ENCODE results near the gene TAS2R16. TPM values are rescaled to one million over a fixed set of nuclear protein-coding genes. Genes with fewer than 3 reads are reported as not detected.
"Not testable (repeated sequence)": the region's sequence is repeated elsewhere in the genome, so short reads cannot be mapped to it uniquely, and the experiment has no call there.

TAS2R16 gene
- total RNA-seq, 2 experiments from 2014 or later = not detected

DNA sequence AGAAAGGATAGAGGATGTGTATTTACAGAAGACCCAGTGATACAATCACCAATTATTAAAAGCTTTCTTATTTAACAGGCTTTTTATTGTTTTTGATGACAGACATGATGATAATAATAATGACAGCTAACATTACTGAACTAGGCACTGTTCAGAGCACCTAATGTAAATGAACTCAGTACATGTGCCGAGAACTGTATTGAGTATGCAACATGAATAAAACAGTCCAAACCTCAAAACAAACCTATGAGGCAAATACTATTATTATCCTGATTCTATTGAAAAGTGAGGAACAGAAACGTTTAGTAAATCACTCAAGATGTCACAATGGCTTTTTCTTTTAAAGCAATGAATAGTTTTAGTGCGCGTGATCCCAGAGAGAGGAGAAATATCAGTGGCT, 27.1 kb downstream of the TAS2R16 start:
- Mint-ChIP-seq H3K4me1 (ENCODE audit: low read depth) (no peaks in the 10 kb centered on the region), H3K27ac (no peak overlapping the region), H3K9me3 (peaks cover 2% of the 10 kb centered on the region), H3K36me3 (ENCODE audit: low read depth) (no peaks in the 10 kb centered on the region), H3K27me3 (no peaks in the 10 kb centered on the region), H3K4me3 (no peak overlapping the region)
- intact Hi-C loops (cut with micrococcal nuclease) = no loop called here
- TF ChIP-seq CTCF (IDR thresholded peaks at IDR 0.05) = no peak
- ChIA-PET POLR2A (no interaction called here), CTCF (no interaction called here)
- DNase-seq (no peak), ATAC-seq (no peak)

DNA sequence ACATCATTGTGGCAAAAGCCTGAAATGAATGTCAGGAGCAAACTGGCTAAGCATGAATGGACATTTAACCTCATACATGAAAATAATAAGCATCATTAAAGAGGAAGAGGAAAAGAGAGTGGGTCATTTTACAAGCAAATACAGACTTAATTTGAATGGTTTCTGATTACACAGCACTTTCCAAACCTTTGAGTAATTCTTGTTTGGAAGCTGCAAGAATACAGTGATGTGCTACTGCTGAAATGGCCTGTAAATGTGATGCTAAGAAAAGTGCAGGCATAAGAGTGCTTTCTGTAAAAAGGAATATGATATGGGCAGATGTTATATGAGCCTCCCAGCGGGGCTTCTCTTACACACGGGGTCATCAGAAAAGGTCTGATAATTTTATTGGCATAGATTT, 30.2 kb downstream of the TAS2R16 start:
- no peak overlapping the region for H3K4me3 Mint-ChIP-seq
- peaks cover 2% of the 10 kb centered on the region for H3K9me3 Mint-ChIP-seq
- ChIA-PET POLR2A (no interaction called here), CTCF (no interaction called here)
- intact Hi-C loops (cut with micrococcal nuclease) = no loop called here
- H3K27ac Mint-ChIP-seq = no peak overlapping the region
- ATAC-seq = no peak
- no peaks in the 10 kb centered on the region for H3K36me3 Mint-ChIP-seq (ENCODE audit: low read depth)
- no peak for DNase-seq
- TF ChIP-seq CTCF (IDR thresholded peaks at IDR 0.05) = no peak
- H3K27me3 Mint-ChIP-seq = no peaks in the 10 kb centered on the region
- no peaks in the 10 kb centered on the region for H3K4me1 Mint-ChIP-seq (ENCODE audit: low read depth)

DNA sequence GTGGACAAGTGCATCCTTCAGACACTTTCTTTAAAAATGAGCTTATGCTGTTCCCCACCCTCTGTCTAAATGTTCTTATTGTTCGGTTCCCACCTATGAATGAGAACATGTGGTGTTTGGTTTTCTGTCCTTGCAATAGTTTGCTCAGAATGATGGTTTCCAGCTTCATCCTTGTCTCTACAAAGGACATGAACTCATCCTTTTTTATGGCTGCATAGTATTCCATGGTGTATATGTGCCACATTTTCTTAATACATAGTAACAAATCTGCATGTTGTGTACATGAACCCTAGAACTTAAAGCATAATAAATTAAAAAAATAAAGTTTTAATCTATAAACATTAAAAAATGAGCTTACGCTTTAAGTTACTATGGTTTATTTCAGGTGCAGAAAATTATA, 41.8 kb downstream of the TAS2R16 start:
- DNase-seq; intact Hi-C loops (cut with micrococcal nuclease); CTCF ChIA-PET; H3K4me3 Mint-ChIP-seq; H3K27me3 Mint-ChIP-seq; H3K9me3 Mint-ChIP-seq; H3K27ac Mint-ChIP-seq; POLR2A ChIA-PET; H3K4me1 Mint-ChIP-seq (ENCODE audit: low read depth); ATAC-seq; H3K36me3 Mint-ChIP-seq (ENCODE audit: low read depth): not testable (repeated sequence)

- Mint-ChIP-seq H3K27ac (no peak overlapping the region), H3K9me3 (peaks cover 4% of the 10 kb centered on the region), H3K36me3 (ENCODE audit: low read depth) (no peaks in the 10 kb centered on the region), H3K4me1 (ENCODE audit: low read depth) (no peaks in the 10 kb centered on the region), H3K4me3 (no peak overlapping the region), H3K27me3 (no peaks in the 10 kb centered on the region)
- DNase-seq (no peak), ATAC-seq (no peak)
- ChIA-PET CTCF (no interaction called here), POLR2A (no interaction called here)
- intact Hi-C loops (cut with micrococcal nuclease) = no loop called here
- TF ChIP-seq CTCF (IDR thresholded peaks at IDR 0.05) = no peak
Measured at GRCh38 chr7:122951006-122951405, 44.5 kb downstream of the TAS2R16 start.

GRCh38 chr7:122949186-122949585, 46.3 kb downstream of the TAS2R16 start:
- ATAC-seq (no peak), DNase-seq (no peak)
- Mint-ChIP-seq H3K27ac (no peak overlapping the region), H3K4me3 (no peak overlapping the region), H3K9me3 (no peaks in the 10 kb centered on the region), H3K27me3 (no peaks in the 10 kb centered on the region), H3K36me3 (ENCODE audit: low read depth) (no peaks in the 10 kb centered on the region), H3K4me1 (ENCODE audit: low read depth) (no peaks in the 10 kb centered on the region)
- intact Hi-C loops (cut with micrococcal nuclease) = no loop called here
- CTCF ChIA-PET = interaction anchor here (0.7 kb wide), 1 partner anchor 175 kb away, joined by 4 read pairs; no protein-coding TSS in a partner anchor
- TF ChIP-seq CTCF (IDR thresholded peaks at IDR 0.05) = no peak
- POLR2A ChIA-PET = no interaction called here

Other genes starting within 250 kb of the TAS2R16 start
- gene CADPS2, start 109.2 kb downstream of the TAS2R16 start, total RNA-seq = not detected
- not detected for gene SLC13A1, start 204.3 kb upstream of the TAS2R16 start, total RNA-seq

Data from activated CD8-positive, alpha-beta T cell treated with anti-CD3 and anti-CD28 coated beads for 36 hours (primary cell).